ENCODE results near the gene LATS1. TPM values are rescaled to one million over a fixed set of nuclear protein-coding genes. Genes with fewer than 3 reads are reported as not detected.

Gene LATS1
- total RNA-seq, 1 experiment from 2014 or later = 12.8 TPM

- in situ Hi-C loops (cut with HindIII; ENCODE audit: low pct_unique_long_range_greater_than_20kb, low sequenced_read_pairs) = no loop called here
- DNase-seq (ENCODE audit: low read depth, low spot score) = no peak
These were observed 90.2 kb downstream of the LATS1 start for GRCh38 chr6:149627672-149628071.

DNA sequence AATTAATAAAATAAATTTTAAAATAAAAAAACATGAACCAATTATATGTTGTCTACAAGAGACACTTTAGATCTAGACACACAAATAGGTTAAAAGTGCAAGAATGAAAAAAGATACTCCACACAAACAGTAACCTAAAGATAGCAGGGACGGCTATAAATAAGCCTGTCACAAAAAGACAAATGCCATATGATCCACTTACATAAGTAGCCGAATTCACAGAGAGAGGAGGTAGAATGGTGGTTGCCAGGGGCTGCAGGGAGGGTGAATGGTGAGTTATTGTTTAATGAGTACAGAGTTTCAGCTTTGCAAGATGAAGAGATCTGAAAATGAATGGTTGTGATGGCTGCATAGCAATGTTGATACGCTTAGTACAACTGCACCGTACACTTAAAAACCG is 102.1 kb downstream of the LATS1 start:
- DNase-seq (ENCODE audit: low read depth, low spot score) = peak; percentile 49
- in situ Hi-C loops (cut with HindIII; ENCODE audit: low pct_unique_long_range_greater_than_20kb, low sequenced_read_pairs) = no loop called here

DNA sequence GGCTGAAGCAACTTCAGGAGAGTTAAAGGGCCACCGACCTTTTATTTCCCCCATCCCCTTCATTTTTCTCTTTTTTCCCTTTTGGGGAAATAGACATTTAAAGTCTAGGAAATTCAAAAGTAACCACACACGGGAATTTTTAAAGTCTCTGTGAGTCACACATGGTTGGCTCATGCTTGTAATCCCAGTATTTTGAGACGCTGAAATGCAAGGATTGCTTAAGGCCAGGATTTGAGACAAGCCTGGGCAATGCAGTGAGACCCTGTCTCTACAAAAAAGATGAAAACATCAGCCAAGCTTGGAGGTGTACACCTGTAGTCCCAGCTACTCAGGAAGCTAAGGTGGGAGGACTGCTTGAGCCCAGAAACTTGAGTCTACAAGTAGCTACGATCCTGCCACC is 103.6 kb downstream of the LATS1 start:
- in situ Hi-C loops (cut with HindIII; ENCODE audit: low pct_unique_long_range_greater_than_20kb, low sequenced_read_pairs) = no loop called here
- no peak for DNase-seq (ENCODE audit: low read depth, low spot score)

DNA sequence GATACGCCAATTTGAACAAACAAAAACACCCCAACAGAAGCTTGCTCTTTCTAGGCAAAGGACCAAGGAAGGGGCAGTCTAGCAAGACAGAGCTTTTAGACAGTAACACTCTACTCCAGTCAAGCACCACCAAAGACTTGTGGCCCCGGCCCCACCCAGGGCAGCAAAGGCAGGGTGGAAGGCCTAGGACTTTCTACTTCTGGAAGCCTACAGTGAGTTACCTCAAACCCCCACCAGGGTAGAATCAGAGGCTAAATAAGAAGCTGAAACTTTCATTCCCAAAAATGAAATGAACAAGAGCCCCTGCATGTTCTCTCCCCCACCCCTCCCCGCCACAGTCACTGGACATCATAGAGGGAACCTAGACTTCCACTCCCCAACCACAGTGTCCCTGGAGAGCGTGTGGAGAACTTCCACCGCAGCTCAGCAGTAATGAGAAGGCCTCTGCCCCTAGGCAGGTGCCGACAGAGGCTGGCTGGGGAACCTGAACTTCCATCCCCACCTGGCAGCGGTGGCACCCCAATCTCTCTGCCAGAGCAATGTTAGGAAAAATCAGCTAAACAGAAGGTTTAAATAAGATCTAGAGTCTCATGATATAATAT is 109.4 kb downstream of the LATS1 start:
- DNase-seq (ENCODE audit: low read depth, low spot score) = no peak
- in situ Hi-C loops (cut with HindIII; ENCODE audit: low pct_unique_long_range_greater_than_20kb, low sequenced_read_pairs) = no loop called here

Small RNA genes lying within 50 kb of the gene (small RNA-seq; reads per million reads assigned to genes)
- gene RF00019 = 0 reads per million in 2 experiments

Other genes with a start within 250 kb of the LATS1 start
- gene ZC3H12D, start 233.1 kb downstream of the LATS1 start, total RNA-seq (2014; rRNA removed; shearing (Covaris generic)) = 0.13 TPM in 1 of 2 replicates, not detected in the other
- 21.3 and 22.0 TPM in 2 replicates for gene PPIL4, start 172.1 kb downstream of the LATS1 start, total RNA-seq (2014; rRNA removed; shearing (Covaris generic))
- 28.1 and 29.0 TPM in 2 replicates for gene GINM1, start 151.7 kb downstream of the LATS1 start, total RNA-seq (2014; rRNA removed; shearing (Covaris generic))
- gene KATNA1, start 69.4 kb downstream of the LATS1 start, total RNA-seq (2014; rRNA removed; shearing (Covaris generic)) = 20.8 and 21.2 TPM in 2 replicates
- 31.3 and 33.4 TPM in 2 replicates for gene NUP43, start 28.4 kb upstream of the LATS1 start, total RNA-seq (2014; rRNA removed; shearing (Covaris generic))
- 194 and 197 TPM in 2 replicates for gene PCMT1, start 31.6 kb upstream of the LATS1 start, total RNA-seq (2014; rRNA removed; shearing (Covaris generic))
- 25.5 and 27.3 TPM in 2 replicates for gene LRP11, start 146.3 kb upstream of the LATS1 start, total RNA-seq (2014; rRNA removed; shearing (Covaris generic))
- gene RAET1E, start 180.0 kb upstream of the LATS1 start, total RNA-seq (2014; rRNA removed; shearing (Covaris generic)) = not detected in 2 replicates
- not detected in 2 replicates for gene RAET1G, start 205.0 kb upstream of the LATS1 start, total RNA-seq (2014; rRNA removed; shearing (Covaris generic))
- 0.37 and 0.61 TPM in 2 replicates for gene ULBP2, start 223.9 kb upstream of the LATS1 start, total RNA-seq (2014; rRNA removed; shearing (Covaris generic))
- gene ULBP1, start 245.8 kb upstream of the LATS1 start, total RNA-seq (2014; rRNA removed; shearing (Covaris generic)) = not detected in 2 replicates

Data from SK-MEL-5 (cell line).